GM15510 (cell line): Measurements from ENCODE around the gene TBL1X.

ENCODE experiments used
- POLR2A ChIP-seq: IDR thresholded peaks from 3 replicates; pipeline ENCODE4 v1.6.1; 2011; ENCODE audit warnings: borderline replicate concordance; ENCODE audit not compliant: insufficient read length; ENCODE audit errors: extremely low read depth

TBL1X gene

GRCh38 chrX:9657590-9658256, 192.9 kb downstream of the TBL1X start:
- TF ChIP-seq POLR2A: no peak

GRCh38 chrX:9658409-9658808, 193.6 kb downstream of the TBL1X start:
- no peak for TF ChIP-seq POLR2A

GRCh38 chrX:9659571-9660195, 194.8 kb downstream of the TBL1X start:
- no peak for TF ChIP-seq POLR2A

GRCh38 chrX:9662148-9662547, 197.3 kb downstream of the TBL1X start:
- TF ChIP-seq POLR2A: no peak

GRCh38 chrX:9663216-9663615, 198.4 kb downstream of the TBL1X start:
- TF ChIP-seq POLR2A: no peak

GRCh38 chrX:9664224-9664623, 199.4 kb downstream of the TBL1X start:
- no peak for TF ChIP-seq POLR2A

- no peak for TF ChIP-seq POLR2A
Observed at GRCh38 chrX:9665113-9665512, 200.3 kb downstream of the TBL1X start.

- TF ChIP-seq POLR2A: no peak
Observed at GRCh38 chrX:9668537-9668936, 203.7 kb downstream of the TBL1X start.

GRCh38 chrX:9670136-9670814, 205.4 kb downstream of the TBL1X start:
- TF ChIP-seq POLR2A: no peak

GRCh38 chrX:9671998-9672397, 207.1 kb downstream of the TBL1X start:
- TF ChIP-seq POLR2A: no peak

GRCh38 chrX:9676306-9676705, 211.4 kb downstream of the TBL1X start:
- TF ChIP-seq POLR2A: no peak

- no peak for TF ChIP-seq POLR2A
Observed at GRCh38 chrX:9676738-9677097, 211.9 kb downstream of the TBL1X start.

GRCh38 chrX:9677098-9677739, 212.4 kb downstream of the TBL1X start:
- TF ChIP-seq POLR2A: no peak

- no peak for TF ChIP-seq POLR2A
Observed at GRCh38 chrX:9678215-9678965, 213.5 kb downstream of the TBL1X start.

GRCh38 chrX:9681011-9681410, 216.2 kb downstream of the TBL1X start:
- TF ChIP-seq POLR2A: no peak

GRCh38 chrX:9681422-9681821, 216.6 kb downstream of the TBL1X start:
- no peak for TF ChIP-seq POLR2A

GRCh38 chrX:9682456-9682855, 217.6 kb downstream of the TBL1X start:
- no peak for TF ChIP-seq POLR2A
